Neural progenitor cell (in vitro differentiated cells): ENCODE results near the gene FGF9. TPM values are rescaled to one million over a fixed set of nuclear protein-coding genes. Genes with fewer than 3 reads are reported as not detected.

ENCODE experiments used
- DNase-seq: peaks from one replicate; pipeline ENCODE4 v3.0.0-alpha.2; 2016; ENCODE audit warnings: low spot score
- H2AFZ ChIP-seq: fragments of 200-600 bp; sonication (generic); replicated peaks from 2 replicates; pipeline ENCODE4 v1.6.1; 2016; ENCODE audit warnings: antibody characterized with exemption
- H3F3A ChIP-seq: fragments of 200-600 bp; sonication (generic); 2 replicates; pipeline ENCODE4 v1.6.1; 2016; ENCODE audit warnings: antibody characterized with exemption, low read depth
- H3K27ac ChIP-seq: fragments of 200-600 bp; sonication (generic); 2 replicates; pipeline ENCODE4 v1.5.1; 2016; ENCODE audit warnings: mild to moderate bottlenecking
- H3K27me3 ChIP-seq: fragments of 200-600 bp; sonication (generic); 2 replicates; pipeline ENCODE4 v1.6.1; 2016; ENCODE audit warnings: mild to moderate bottlenecking, moderate library complexity
- H3K36me3 ChIP-seq: fragments of 200-600 bp; sonication (generic); 2 replicates; pipeline ENCODE4 v1.5.1; 2016
- H3K4me1 ChIP-seq: fragments of 200-600 bp; sonication (generic); 2 replicates; pipeline ENCODE4 v1.6.1; 2016; ENCODE audit warnings: mixed run types
- H3K4me2 ChIP-seq: fragments of 200-600 bp; sonication (generic); 2 replicates; pipeline ENCODE4 v1.6.1; 2016
- H3K4me3 ChIP-seq: fragments of 200-600 bp; sonication (generic); 2 replicates; pipeline ENCODE4 v1.5.1; 2016
- H3K79me2 ChIP-seq: fragments of 200-600 bp; sonication (generic); 2 replicates; pipeline ENCODE4 v1.6.1; 2016; ENCODE audit warnings: low read depth
- H3K9ac ChIP-seq: fragments of 200-600 bp; sonication (generic); 2 replicates; pipeline ENCODE4 v1.6.1; 2016
- H3K9me3 ChIP-seq: fragments of 200-600 bp; sonication (generic); 2 replicates; pipeline ENCODE4 v1.5.1; 2016; ENCODE audit warnings: low read depth
- H4K20me1 ChIP-seq: fragments of 200-600 bp; sonication (generic); 2 replicates; pipeline ENCODE4 v1.6.1; 2016; ENCODE audit warnings: low read depth
- H3K27ac Mint-ChIP-seq: 3 replicates; pipeline ENCODE4 v1.8.0; 2021; ENCODE audit warnings: mixed read lengths
- H3K27me3 Mint-ChIP-seq: 2 replicates; pipeline ENCODE4 v1.8.0; 2022; ENCODE audit warnings: low read depth, mild to moderate bottlenecking, inconsistent platforms, moderate library complexity, mixed read lengths; ENCODE audit not compliant: insufficient read depth
- H3K36me3 Mint-ChIP-seq: 3 replicates; pipeline ENCODE4 v1.8.0; 2021; ENCODE audit warnings: mixed read lengths
- H3K4me1 Mint-ChIP-seq: 3 replicates; pipeline ENCODE4 v1.8.0; 2021; ENCODE audit warnings: mixed read lengths
- H3K4me3 Mint-ChIP-seq: 3 replicates; pipeline ENCODE4 v1.8.0; 2021; ENCODE audit warnings: mild to moderate bottlenecking, moderate library complexity, mixed read lengths
- H3K9me3 Mint-ChIP-seq: 3 replicates; pipeline ENCODE4 v1.8.0; 2020; ENCODE audit warnings: mixed read lengths
- EZH2 ChIP-seq: fragments of 200-600 bp; sonication (generic); IDR thresholded peaks from 2 replicates; pipeline ENCODE4 v1.6.1; 2017; ENCODE audit warnings: antibody characterized with exemption, mild to moderate bottlenecking, moderate library complexity
- EZH2phosphoT487 ChIP-seq: fragments of 200-600 bp; sonication (generic); IDR thresholded peaks from 2 replicates; pipeline ENCODE4 v1.6.1; 2017; ENCODE audit warnings: antibody characterized with exemption
- total RNA-seq: library from RNA; depleted of rRNA; stranded (reverse); fragments of >200 nt; gene quantifications from 2 replicates; pipeline ENCODE4 v1.2.3, GENCODE V29; 2015; ENCODE audit warnings: low replicate concordance
- TF ChIP-seq, protein P1 (sequence below): fragments of 200-600 bp; sonication (generic); IDR thresholded peaks from 2 replicates; pipeline ENCODE4 v1.5.1; 2017; ENCODE audit warnings: antibody characterized with exemption, mild to moderate bottlenecking

The FGF9 gene
- total RNA-seq, 1 donor from 2014 or later: 2.1 TPM

DNA sequence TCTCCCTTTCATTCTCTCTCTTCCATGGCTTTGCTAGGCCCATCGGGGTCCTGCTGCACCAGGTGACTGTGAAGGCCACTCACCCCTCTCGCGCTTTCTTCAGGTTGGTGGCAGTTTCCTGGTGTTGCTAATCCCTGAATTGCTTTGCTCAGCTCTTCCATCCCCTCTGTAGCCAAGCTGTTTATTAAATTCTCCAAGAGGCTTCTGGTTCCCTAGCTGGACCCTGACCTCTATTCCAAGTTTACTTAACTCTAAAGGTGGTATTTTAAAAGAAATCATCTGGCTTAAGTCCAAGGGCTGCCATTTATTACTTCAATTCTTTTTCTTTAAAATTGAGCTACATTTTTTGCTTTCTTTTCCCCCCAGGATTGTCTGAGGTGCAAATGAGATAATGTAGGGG is 34.2 kb upstream of the FGF9 start:
- peaks cover 7% of the 10 kb centered on the region for H3K4me1 Mint-ChIP-seq

DNA sequence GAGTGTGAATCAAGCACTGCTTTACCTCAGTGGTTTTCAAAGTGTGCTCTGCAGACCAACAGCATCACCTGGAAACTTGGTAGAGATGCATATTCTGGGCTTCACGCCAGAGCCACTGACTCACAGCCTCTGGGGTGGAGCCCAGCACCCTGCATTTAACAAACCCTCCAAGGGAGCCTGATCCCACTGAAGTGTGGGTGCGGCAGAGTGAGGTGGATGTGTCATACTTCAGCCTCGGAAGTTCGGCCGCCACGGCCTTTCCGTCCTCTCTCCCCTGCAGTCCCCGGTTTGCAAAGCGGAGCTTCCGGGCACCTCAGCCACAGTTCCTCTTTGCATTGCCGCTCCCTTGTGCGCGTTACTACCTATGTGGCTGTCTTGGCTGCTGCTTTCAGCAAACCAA is 33.6 kb upstream of the FGF9 start:
- Histone ChIP-seq H3K36me3 (no peaks in the 10 kb centered on the region), H3K9ac (no peak overlapping the region), H3K4me2 (no peak overlapping the region), H3K4me3 (no peak overlapping the region), H4K20me1 (no peaks in the 10 kb centered on the region), H2AFZ (no peak overlapping the region), H3K4me1 (peaks cover 17% of the 10 kb centered on the region), H3K27ac (no peak overlapping the region), H3K9me3 (no peaks in the 10 kb centered on the region), H3K79me2 (no peaks in the 10 kb centered on the region), H3F3A (peaks cover 10% of the 10 kb centered on the region), H3K27me3 (no peaks in the 10 kb centered on the region)
- no peak overlapping the region for H3K4me3 Mint-ChIP-seq
- H3K4me1 Mint-ChIP-seq: peaks cover 7% of the 10 kb centered on the region
- H3K27ac Mint-ChIP-seq: no peak overlapping the region
- peaks cover 2% of the 10 kb centered on the region for H3K27me3 Mint-ChIP-seq
- TF ChIP-seq EZH2: no peak
- TF ChIP-seq, protein P1, sequence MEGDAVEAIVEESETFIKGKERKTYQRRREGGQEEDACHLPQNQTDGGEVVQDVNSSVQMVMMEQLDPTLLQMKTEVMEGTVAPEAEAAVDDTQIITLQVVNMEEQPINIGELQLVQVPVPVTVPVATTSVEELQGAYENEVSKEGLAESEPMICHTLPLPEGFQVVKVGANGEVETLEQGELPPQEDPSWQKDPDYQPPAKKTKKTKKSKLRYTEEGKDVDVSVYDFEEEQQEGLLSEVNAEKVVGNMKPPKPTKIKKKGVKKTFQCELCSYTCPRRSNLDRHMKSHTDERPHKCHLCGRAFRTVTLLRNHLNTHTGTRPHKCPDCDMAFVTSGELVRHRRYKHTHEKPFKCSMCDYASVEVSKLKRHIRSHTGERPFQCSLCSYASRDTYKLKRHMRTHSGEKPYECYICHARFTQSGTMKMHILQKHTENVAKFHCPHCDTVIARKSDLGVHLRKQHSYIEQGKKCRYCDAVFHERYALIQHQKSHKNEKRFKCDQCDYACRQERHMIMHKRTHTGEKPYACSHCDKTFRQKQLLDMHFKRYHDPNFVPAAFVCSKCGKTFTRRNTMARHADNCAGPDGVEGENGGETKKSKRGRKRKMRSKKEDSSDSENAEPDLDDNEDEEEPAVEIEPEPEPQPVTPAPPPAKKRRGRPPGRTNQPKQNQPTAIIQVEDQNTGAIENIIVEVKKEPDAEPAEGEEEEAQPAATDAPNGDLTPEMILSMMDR: no peak
- TF ChIP-seq EZH2phosphoT487: no peak
- H3K9me3 Mint-ChIP-seq: no peaks in the 10 kb centered on the region
- no peaks in the 10 kb centered on the region for H3K36me3 Mint-ChIP-seq
- DNase-seq: no peak

More for the DNA sequence above, 34.2 kb upstream of the FGF9 start:
- H3K4me2 ChIP-seq: no peak overlapping the region
- no peaks in the 10 kb centered on the region for H3K79me2 ChIP-seq
- Mint-ChIP-seq H3K36me3 (no peaks in the 10 kb centered on the region), H3K27me3 (peaks cover 5% of the 10 kb centered on the region), H3K9me3 (peaks cover 6% of the 10 kb centered on the region), H3K27ac (no peak overlapping the region), H3K4me3 (no peak overlapping the region)
- H2AFZ ChIP-seq: no peak overlapping the region
- peaks cover 10% of the 10 kb centered on the region for H3F3A ChIP-seq
- H4K20me1 ChIP-seq: no peaks in the 10 kb centered on the region
- no peak for DNase-seq
- H3K4me3 ChIP-seq: no peak overlapping the region
- H3K4me1 ChIP-seq: peaks cover 17% of the 10 kb centered on the region
- no peak overlapping the region for H3K27ac ChIP-seq
- H3K9ac ChIP-seq: no peak overlapping the region
- H3K36me3 ChIP-seq: peaks cover under 1% of the 10 kb centered on the region
- no peaks in the 10 kb centered on the region for H3K27me3 ChIP-seq
- no peaks in the 10 kb centered on the region for H3K9me3 ChIP-seq
- TF ChIP-seq, protein P1: no peak
- TF ChIP-seq EZH2 (no peak), EZH2phosphoT487 (no peak)

DNA sequence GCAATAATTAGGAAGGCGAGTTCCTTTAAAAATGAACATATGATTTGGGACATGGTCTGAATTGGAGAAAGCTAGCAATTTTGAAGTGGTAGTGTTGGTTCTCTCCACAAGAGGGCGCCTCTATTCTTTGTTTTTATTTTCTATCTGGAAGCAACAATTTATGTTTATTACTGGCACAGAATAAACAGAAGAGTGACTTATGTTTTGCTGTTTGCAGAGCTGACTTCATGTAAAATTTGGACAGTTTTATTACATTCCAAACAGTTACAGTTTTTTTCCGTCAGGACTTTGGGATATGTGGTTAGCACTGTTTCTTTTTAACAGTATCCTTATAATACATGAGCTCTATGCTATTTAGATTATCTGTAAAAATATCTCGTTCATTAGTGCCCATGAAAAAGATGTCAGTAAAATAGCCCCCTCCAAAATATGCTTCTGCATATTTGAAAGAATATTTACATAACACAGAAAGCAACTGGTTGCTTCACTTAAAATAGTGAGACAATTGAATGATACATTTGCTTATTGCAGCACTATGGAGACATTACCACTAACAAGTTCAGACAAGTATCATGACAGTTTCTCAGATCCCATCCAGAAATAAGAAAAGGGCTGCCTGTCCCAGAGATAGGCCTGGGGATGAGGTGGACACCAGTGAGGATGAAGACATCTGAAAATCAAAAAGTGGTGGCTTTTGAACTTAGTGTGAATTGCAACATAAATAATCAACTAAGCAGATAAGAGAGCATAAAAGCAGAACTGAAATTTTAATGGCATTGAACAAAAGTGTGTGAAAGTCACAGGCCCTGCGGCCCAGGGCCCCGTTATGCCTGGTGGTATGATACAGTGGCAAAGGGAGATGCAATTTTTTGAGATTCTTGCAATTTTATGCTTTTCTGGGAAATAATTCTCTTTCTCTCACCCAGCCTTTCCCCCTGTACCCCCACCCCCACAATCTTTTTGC is 32.3 kb upstream of the FGF9 start:
- H3K4me3 ChIP-seq: no peak overlapping the region
- H3K4me2 ChIP-seq: no peak overlapping the region
- peaks cover 2% of the 10 kb centered on the region for H3K27me3 Mint-ChIP-seq
- H3K36me3 Mint-ChIP-seq: no peaks in the 10 kb centered on the region
- no peaks in the 10 kb centered on the region for H3K36me3 ChIP-seq
- no peaks in the 10 kb centered on the region for H4K20me1 ChIP-seq
- H3K79me2 ChIP-seq: no peaks in the 10 kb centered on the region
- no peak overlapping the region for H3K9ac ChIP-seq
- no peak overlapping the region for H3K27ac Mint-ChIP-seq
- H3K4me3 Mint-ChIP-seq: no peak overlapping the region
- peaks cover 17% of the 10 kb centered on the region for H3K4me1 ChIP-seq
- TF ChIP-seq EZH2phosphoT487 (no peak), EZH2 (no peak)
- TF ChIP-seq, protein P1: peak; percentile 96
- DNase-seq: no peak
- no peak overlapping the region for H3K27ac ChIP-seq
- peaks cover 7% of the 10 kb centered on the region for H3K4me1 Mint-ChIP-seq
- no peaks in the 10 kb centered on the region for H3K27me3 ChIP-seq
- H3K9me3 Mint-ChIP-seq: no peaks in the 10 kb centered on the region
- H3K9me3 ChIP-seq: no peaks in the 10 kb centered on the region
- H2AFZ ChIP-seq: no peak overlapping the region
- H3F3A ChIP-seq: peaks cover 10% of the 10 kb centered on the region
